IPS-18c (cell line): ENCODE measurements around the gene TCP10L.
"Not testable (repeated sequence)": the region's sequence is repeated elsewhere in the genome, so short reads cannot be mapped to it uniquely, and the experiment has no call there.

Experiments used
- H3K4me3 ChIP-seq: 2 replicates; pipeline ENCODE4 v1.7.0; 2013; ENCODE audit warnings: low read depth, mild to moderate bottlenecking, low read length, moderate library complexity; ENCODE audit not compliant: insufficient read depth
- H3K9me3 ChIP-seq: one replicate; pipeline ENCODE4 v1.6.1; 2013; ENCODE audit warnings: mild to moderate bottlenecking, low read length, moderate library complexity; ENCODE audit not compliant: control insufficient read depth, insufficient read depth

TCP10L gene

GRCh38 chr21:32585042-32585710 lies at the start of gene TCP10L:
Gene TCP10L (minus strand): TSS chr21:32585523. CDS start chr21:32584304, 1,219 bp downstream.
- no peak within 1 kb of the TSS for H3K4me3 ChIP-seq

GRCh38 chr21:32626621-32627196 lies 41.4 kb upstream of the TCP10L start:
- Histone ChIP-seq H3K9me3 (no peaks in the 10 kb centered on the region), H3K4me3 (no peak overlapping the region)

More at GRCh38 chr21:32585042-32585710, at the start of gene TCP10L:
- H3K9me3 ChIP-seq = peaks cover 3% of the 10 kb centered on the region

- H3K9me3 ChIP-seq, H3K4me3 ChIP-seq: not testable (repeated sequence)
Observed at GRCh38 chr21:32618218-32618617, 32.9 kb upstream of the TCP10L start.

- peak overlapping the region; percentile 80; the same call in 1 of the 2 replicates for H3K4me3 ChIP-seq
Observed at GRCh38 chr21:32613436-32614043, 28.2 kb upstream of the TCP10L start.

GRCh38 chr21:32612999-32613337 lies 27.6 kb upstream of the TCP10L start:
- H3K4me3 ChIP-seq = peak overlapping the region; percentile 80
- H3K9me3 ChIP-seq = no peaks in the 10 kb centered on the region

More at GRCh38 chr21:32613436-32614043, 28.2 kb upstream of the TCP10L start:
- no peaks in the 10 kb centered on the region for H3K9me3 ChIP-seq

- no peaks in the 10 kb centered on the region for H3K9me3 ChIP-seq
- H3K4me3 ChIP-seq = peak within 1 kb of the TSS; percentile 80
Observed at GRCh38 chr21:32612075-32612998, 27.0 kb upstream of the TCP10L start, which contains the start of gene CFAP298. Gene CFAP298 (minus strand): TSS chr21:32612377. CDS start chr21:32612243, 134 bp downstream.

GRCh38 chr21:32611471-32611997 lies 26.2 kb upstream of the TCP10L start:
- no peaks in the 10 kb centered on the region for H3K9me3 ChIP-seq
- peak overlapping the region; percentile 80 for H3K4me3 ChIP-seq

- H3K9me3 ChIP-seq = not testable (repeated sequence)
- H3K4me3 ChIP-seq = peak overlapping the region; percentile 17; the same call in 1 of the 2 replicates
Observed at GRCh38 chr21:32610940-32611339, 25.6 kb upstream of the TCP10L start.

- no peak overlapping the region for H3K4me3 ChIP-seq
- no peaks in the 10 kb centered on the region for H3K9me3 ChIP-seq
Observed at GRCh38 chr21:32608851-32609250, 23.5 kb upstream of the TCP10L start.

- Histone ChIP-seq H3K9me3 (no peaks in the 10 kb centered on the region), H3K4me3 (no peak overlapping the region)
Observed at GRCh38 chr21:32605469-32605868, 20.1 kb upstream of the TCP10L start.

- Histone ChIP-seq H3K4me3 (peak overlapping the region; percentile 0), H3K9me3 (no peaks in the 10 kb centered on the region)
Observed at GRCh38 chr21:32604464-32604863, 19.1 kb upstream of the TCP10L start.

GRCh38 chr21:32603131-32603530 lies 17.8 kb upstream of the TCP10L start:
- Histone ChIP-seq H3K9me3 (no peaks in the 10 kb centered on the region), H3K4me3 (no peak overlapping the region)

- H3K9me3 ChIP-seq = no peaks in the 10 kb centered on the region
- H3K4me3 ChIP-seq = no peak overlapping the region
Observed at GRCh38 chr21:32602099-32602498, 16.8 kb upstream of the TCP10L start.

GRCh38 chr21:32599526-32599925 lies 14.2 kb upstream of the TCP10L start:
- H3K9me3 ChIP-seq = no peaks in the 10 kb centered on the region
- no peak overlapping the region for H3K4me3 ChIP-seq

- Histone ChIP-seq H3K9me3 (no peaks in the 10 kb centered on the region), H3K4me3 (no peak overlapping the region)
Observed at GRCh38 chr21:32599091-32599490, 13.8 kb upstream of the TCP10L start.

- Histone ChIP-seq H3K4me3 (no peak overlapping the region), H3K9me3 (no peaks in the 10 kb centered on the region)
Observed at GRCh38 chr21:32597205-32597604, 11.9 kb upstream of the TCP10L start.

- Histone ChIP-seq H3K9me3 (no peaks in the 10 kb centered on the region), H3K4me3 (no peak overlapping the region)
Observed at GRCh38 chr21:32595431-32595830, 10.1 kb upstream of the TCP10L start.
